ENCODE data around the gene PHOX2A. TPM values are rescaled to one million over a fixed set of nuclear protein-coding genes. Genes with fewer than 3 reads are reported as not detected.

The PHOX2A gene
- total RNA-seq, 1 donor from 2014 or later: 3.4 TPM

- Histone ChIP-seq H3K36me3 (peaks cover 0 to 82% of the 10 kb centered on the region in 2 donors), H3K9me3 (no peaks in the 10 kb centered on the region), H3K27ac (no peak overlapping the region), H3K27me3 (no peaks in the 10 kb centered on the region), H3K4me1 (peaks cover 6% of the 10 kb centered on the region), H3K4me3 (no peak overlapping the region)
- intact Hi-C loops (cut with DNase I): no loop called here
- no peak for TF ChIP-seq POLR2AphosphoS5 (IDR thresholded peaks at IDR 0.05; ENCODE audit: insufficient read depth in 1 of 2, low read depth in 1 of 2)
- TF ChIP-seq POLR2A (IDR thresholded peaks at IDR 0.05): no peak
- TF ChIP-seq, protein P1, sequence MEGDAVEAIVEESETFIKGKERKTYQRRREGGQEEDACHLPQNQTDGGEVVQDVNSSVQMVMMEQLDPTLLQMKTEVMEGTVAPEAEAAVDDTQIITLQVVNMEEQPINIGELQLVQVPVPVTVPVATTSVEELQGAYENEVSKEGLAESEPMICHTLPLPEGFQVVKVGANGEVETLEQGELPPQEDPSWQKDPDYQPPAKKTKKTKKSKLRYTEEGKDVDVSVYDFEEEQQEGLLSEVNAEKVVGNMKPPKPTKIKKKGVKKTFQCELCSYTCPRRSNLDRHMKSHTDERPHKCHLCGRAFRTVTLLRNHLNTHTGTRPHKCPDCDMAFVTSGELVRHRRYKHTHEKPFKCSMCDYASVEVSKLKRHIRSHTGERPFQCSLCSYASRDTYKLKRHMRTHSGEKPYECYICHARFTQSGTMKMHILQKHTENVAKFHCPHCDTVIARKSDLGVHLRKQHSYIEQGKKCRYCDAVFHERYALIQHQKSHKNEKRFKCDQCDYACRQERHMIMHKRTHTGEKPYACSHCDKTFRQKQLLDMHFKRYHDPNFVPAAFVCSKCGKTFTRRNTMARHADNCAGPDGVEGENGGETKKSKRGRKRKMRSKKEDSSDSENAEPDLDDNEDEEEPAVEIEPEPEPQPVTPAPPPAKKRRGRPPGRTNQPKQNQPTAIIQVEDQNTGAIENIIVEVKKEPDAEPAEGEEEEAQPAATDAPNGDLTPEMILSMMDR (IDR thresholded peaks at IDR 0.05): no peak
- peak in 1 of 2 donors; percentile 54 for DNase-seq (ENCODE audit: extremely low spot score in 2 of 2)
Observed at GRCh38 chr11:72233773-72234513, 10.0 kb downstream of the PHOX2A start.

GRCh38 chr11:72233056-72233772 is 10.8 kb downstream of the PHOX2A start:
- DNase-seq (ENCODE audit: extremely low spot score in 2 of 2): peak in 1 of 2 donors; percentile 34
- intact Hi-C loops (cut with DNase I): no loop called here
- H3K27me3 ChIP-seq: no peaks in the 10 kb centered on the region
- H3K4me3 ChIP-seq: no peak overlapping the region
- no peaks in the 10 kb centered on the region for H3K4me1 ChIP-seq
- H3K27ac ChIP-seq: no peak overlapping the region
- H3K36me3 ChIP-seq: peaks cover 0 to 87% of the 10 kb centered on the region in 2 donors
- no peaks in the 10 kb centered on the region for H3K9me3 ChIP-seq
- TF ChIP-seq, protein P1 (IDR thresholded peaks at IDR 0.05): no peak
- TF ChIP-seq POLR2AphosphoS5 (IDR thresholded peaks at IDR 0.05; ENCODE audit: insufficient read depth in 1 of 2, low read depth in 1 of 2): no peak
- no peak for TF ChIP-seq POLR2A (IDR thresholded peaks at IDR 0.05)

GRCh38 chr11:72232260-72233055 is 11.5 kb downstream of the PHOX2A start:
- TF ChIP-seq POLR2AphosphoS5 (IDR thresholded peaks at IDR 0.05; ENCODE audit: insufficient read depth in 1 of 2, low read depth in 1 of 2) (no peak), POLR2A (IDR thresholded peaks at IDR 0.05) (no peak)
- TF ChIP-seq, protein P1 (IDR thresholded peaks at IDR 0.05): no peak
- peaks cover 0 to 83% of the 10 kb centered on the region in 2 donors for H3K36me3 ChIP-seq
- H3K27me3 ChIP-seq: no peaks in the 10 kb centered on the region
- H3K4me3 ChIP-seq: no peak overlapping the region
- no peaks in the 10 kb centered on the region for H3K4me1 ChIP-seq
- no peak overlapping the region for H3K27ac ChIP-seq
- intact Hi-C loops (cut with DNase I): no loop called here
- DNase-seq (ENCODE audit: extremely low spot score in 2 of 2): peak in 1 of 2 donors; percentile 78
- H3K9me3 ChIP-seq: no peaks in the 10 kb centered on the region

DNA sequence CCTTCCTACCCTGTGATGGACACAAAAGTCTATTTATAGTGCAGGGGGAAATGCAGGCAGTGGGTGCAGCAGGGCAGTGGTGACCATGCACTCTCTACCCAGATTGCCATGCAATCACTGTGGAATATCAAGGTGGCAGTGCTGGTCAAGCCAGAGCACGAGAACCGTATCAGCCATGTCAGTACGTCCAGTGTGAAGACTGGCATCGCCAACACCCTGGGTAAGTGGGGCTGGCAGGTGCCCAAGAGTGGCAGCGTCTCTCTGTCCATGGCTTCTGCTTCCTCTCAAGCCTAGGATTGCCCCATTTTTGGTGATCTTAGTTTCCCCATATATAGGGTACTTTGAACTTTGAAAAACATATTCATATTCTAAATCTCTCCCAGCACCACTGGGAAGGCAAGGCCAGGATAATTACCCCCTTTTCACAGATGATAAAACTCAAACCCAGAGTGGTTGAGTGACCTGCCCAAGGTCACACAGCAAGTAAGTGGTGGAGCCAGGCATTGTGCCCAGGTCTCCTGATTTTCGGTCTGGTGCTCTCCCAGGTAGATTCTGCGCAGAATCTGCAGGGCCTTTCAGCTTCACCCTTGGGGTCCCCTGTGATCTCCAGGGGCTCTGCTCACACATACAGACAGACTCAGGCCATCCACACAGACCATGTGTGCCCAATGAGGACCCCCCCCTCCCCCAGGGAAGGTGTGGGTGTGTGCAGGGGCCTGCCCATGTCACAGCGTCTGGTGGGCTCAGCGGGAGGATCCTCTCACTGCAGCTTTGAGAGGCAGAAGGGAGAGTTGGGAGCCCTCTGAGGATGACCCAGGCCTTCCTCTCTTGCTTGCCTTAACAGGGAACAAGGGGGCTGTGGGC is 12.3 kb downstream of the PHOX2A start:
- intact Hi-C loops (cut with DNase I): no loop called here
- Histone ChIP-seq H3K9me3 (no peaks in the 10 kb centered on the region), H3K27ac (no peak overlapping the region), H3K4me3 (no peak overlapping the region), H3K36me3 (peaks cover 0 to 75% of the 10 kb centered on the region in 2 donors), H3K27me3 (no peaks in the 10 kb centered on the region), H3K4me1 (peaks cover 5% of the 10 kb centered on the region)
- peak in 1 of 2 donors; percentile 58 for DNase-seq (ENCODE audit: extremely low spot score in 2 of 2)
- TF ChIP-seq, protein P1 (IDR thresholded peaks at IDR 0.05): no peak
- TF ChIP-seq POLR2A (IDR thresholded peaks at IDR 0.05): no peak
- TF ChIP-seq POLR2AphosphoS5 (IDR thresholded peaks at IDR 0.05; ENCODE audit: insufficient read depth in 1 of 2, low read depth in 1 of 2): no peak

Measured in vagina (tissue), 2 donors.